HG02610 (cell line): ENCODE results near the gene PTPN21.

Source experiments
- ATAC-seq: cut with Tn5 transposase; IDR thresholded peaks from one replicate; pipeline ENCODE4 v1.9.1; 2021; ENCODE audit warnings: mild to moderate bottlenecking, moderate library complexity; ENCODE audit not compliant: unreplicated experiment

PTPN21 gene

DNA sequence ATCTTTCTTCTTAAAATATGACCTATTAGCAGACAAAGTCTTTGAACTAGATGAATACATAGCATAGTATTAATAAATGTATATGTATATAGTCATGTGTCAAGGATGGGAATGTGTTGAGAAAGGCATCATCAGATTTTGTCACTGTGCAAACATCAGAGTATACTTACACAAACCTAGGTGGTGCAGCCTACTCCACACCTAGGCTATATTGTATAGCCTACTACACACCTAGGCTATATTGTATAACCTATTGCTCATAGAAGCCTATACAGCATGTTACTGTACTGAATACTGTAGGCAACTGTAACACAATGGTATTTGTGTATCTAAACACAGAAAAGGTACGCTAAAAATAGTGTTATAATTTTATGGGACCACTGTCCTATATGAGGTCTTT lies 47.6 kb downstream of the PTPN21 start:
- ATAC-seq = no peak

DNA sequence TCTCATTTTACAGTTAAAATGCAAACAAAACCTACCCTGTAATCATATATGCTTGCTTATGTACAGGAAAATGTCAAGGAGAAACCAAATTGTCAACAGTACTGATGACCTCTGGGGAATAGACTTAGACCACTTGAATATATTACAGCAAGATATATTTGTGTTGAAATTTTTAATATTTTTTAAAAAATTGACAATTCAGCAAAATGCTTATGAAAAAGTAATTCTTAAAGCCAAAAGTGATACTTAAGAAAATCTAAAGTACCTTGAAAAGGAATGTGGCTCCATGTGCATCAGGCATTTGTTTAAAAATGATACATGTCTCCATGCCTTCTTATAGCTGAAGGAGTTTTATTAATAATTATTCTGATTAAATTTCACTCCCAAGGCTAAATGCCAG lies 49.2 kb downstream of the PTPN21 start:
- no peak for ATAC-seq

GRCh38 chr14:88504602-88505001 lies 50.2 kb downstream of the PTPN21 start:
- ATAC-seq = no peak

DNA sequence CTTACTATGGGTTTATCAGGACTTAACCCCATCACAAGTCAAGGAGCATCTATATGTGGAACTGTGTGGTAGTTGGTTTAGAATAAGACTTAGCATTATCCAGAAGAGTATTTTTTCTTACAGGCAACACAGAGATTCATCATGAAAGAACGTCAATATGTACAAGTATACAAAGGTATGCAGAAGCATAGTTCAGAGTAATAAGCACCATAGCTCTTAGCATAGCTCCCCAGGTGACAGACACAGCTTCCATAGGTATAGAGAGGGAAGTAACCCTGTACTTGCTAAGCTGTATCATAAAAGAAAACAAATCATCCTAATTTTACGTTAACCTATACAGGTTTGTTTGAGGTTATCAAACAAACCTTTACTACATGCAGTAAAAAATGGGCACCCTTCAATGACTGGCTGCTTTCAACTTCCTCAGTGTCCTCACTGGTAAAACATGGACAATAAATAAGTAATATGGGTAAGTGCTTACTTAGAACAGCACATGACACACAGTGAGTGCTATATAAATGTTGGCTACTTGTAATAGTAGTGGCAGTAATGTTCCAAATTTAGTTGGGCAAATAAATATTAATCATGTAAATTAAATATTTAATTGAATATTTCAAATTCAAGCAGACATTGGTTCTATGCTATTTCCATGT lies 50.9 kb downstream of the PTPN21 start:
- ATAC-seq = no peak

GRCh38 chr14:88502740-88503139 lies 52.1 kb downstream of the PTPN21 start:
- no peak for ATAC-seq

- no peak for ATAC-seq
Observed at GRCh38 chr14:88500611-88501010, 54.2 kb downstream of the PTPN21 start.

GRCh38 chr14:88499225-88499624 lies 55.6 kb downstream of the PTPN21 start:
- ATAC-seq = no peak

GRCh38 chr14:88496414-88496813 lies 58.4 kb downstream of the PTPN21 start:
- ATAC-seq = no peak

DNA sequence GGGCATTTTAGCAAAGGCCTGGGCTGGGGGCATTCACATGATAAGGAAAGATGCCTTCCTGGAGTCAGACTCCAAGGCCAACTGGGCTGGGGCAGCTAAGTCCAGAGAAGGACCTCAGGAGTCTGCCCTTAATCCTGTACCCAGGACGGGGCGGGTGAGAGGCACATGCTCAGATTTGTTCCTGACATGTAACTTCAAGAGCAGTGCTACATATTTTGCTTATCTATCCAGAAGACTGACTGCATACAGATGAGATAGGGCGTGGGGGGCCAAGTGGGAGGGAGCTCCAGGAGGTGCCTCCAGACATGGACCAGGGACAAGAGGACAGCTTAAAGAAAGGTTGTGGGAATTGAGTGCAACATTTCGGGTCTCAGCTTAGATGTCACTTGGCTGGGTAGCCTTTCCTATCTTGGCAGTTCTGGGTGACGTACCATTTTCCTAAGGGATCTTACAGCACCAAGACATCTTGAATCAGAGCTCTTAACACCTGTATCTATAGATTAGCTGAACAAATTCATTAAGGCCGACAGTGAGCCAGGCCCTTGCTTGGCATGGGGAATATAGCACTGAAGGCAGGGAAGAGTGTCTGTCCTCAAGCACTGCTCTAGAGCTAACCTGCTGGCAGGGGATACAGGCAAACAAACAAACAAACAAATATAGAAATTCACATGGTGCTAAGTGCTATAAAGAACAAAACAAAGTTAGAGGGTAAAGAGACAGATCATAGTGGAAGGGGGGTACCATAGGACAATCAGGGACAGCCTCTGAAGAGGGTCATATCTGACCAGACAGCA lies 61.2 kb downstream of the PTPN21 start:
- ATAC-seq = no peak

- ATAC-seq = peak; percentile 85
Observed at GRCh38 chr14:88492272-88493089, 62.3 kb downstream of the PTPN21 start.

GRCh38 chr14:88490168-88490567 lies 64.6 kb downstream of the PTPN21 start:
- no peak for ATAC-seq

- ATAC-seq = no peak
Observed at GRCh38 chr14:88488897-88489296, 65.9 kb downstream of the PTPN21 start.

GRCh38 chr14:88488081-88488480 lies 66.7 kb downstream of the PTPN21 start:
- no peak for ATAC-seq

DNA sequence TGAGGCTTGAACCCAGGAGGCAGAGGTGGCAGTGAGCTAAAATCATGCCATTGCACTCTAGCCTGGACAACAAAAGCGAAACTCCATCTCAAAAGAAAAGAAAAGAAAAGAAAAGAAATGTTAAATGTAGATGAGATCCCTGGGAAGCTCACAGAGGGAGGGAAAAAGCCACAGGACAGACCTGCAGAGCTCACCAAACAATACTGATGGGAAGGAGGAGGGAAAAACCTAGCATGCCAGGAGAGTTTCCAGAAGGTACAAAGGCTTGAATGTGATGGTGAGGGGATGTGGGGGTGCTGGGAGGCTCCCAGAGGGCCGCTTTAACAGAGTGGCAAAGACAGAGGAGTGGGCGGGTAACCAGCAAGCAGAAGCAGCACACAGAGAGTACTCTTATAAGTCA lies 72.3 kb downstream of the PTPN21 start:
- no peak for ATAC-seq

DNA sequence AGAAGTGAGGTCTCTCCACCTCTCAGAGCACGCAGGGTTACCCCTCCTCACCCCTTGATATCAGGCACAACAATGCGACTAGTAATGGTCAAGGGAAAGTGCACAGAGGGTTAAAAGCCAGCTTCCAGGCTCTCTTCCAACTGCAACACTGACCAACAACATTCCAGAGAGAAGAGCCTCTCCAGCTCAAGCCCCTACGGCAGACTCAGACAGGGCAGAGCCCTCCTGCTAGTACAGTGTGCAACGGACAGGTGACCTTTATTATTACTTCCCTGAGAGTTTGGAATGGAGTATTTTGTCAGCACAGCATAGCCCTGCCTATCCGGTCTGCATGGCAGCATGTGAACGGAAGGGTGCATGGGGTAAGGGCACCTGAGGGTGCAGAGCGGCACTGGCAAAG lies 73.0 kb downstream of the PTPN21 start:
- ATAC-seq = no peak

- no peak for ATAC-seq
Observed at GRCh38 chr14:88481059-88481458, 73.7 kb downstream of the PTPN21 start.

DNA sequence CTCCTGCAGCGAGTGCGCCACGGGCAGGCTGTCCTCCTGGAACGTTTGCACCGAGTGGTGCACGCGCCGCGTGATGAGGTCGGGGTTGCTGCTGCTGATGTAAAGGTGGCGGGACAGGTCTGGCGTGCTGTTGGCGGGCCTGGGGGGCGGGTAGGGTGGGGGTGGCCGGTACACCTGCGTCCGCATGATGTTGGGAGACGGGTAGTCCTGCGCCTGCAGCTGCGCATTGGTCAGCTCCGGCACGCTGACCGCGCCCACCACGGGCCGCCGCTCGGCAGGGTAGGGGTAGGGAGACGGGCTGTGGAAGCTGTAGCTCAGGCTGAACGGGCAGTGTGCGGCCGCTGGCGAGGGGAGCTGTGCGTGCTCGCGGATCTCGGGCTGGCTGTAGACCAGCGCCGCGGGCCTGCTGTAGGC lies 75.2 kb downstream of the PTPN21 start:
- ATAC-seq = no peak

DNA sequence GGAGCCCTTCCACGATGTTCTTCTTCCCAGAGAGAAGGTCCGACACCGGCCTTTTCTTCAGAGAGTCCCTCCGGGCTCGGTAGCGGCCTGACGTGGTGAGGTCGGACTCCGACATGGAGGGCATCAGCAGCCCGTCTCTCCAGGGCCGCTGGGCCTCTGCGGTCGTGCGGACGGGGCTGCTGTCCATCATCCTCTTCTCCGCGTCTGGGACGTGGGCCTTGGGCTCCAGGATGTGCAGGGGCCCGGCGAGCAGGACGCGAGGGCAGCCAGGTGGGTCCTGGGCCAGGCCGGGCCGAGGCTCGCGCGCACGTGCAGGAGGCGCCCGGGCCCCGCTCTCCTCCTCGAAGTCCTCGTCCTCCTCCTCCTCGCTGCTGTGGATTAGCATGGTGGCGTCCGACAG lies 75.9 kb downstream of the PTPN21 start:
- no peak for ATAC-seq

DNA sequence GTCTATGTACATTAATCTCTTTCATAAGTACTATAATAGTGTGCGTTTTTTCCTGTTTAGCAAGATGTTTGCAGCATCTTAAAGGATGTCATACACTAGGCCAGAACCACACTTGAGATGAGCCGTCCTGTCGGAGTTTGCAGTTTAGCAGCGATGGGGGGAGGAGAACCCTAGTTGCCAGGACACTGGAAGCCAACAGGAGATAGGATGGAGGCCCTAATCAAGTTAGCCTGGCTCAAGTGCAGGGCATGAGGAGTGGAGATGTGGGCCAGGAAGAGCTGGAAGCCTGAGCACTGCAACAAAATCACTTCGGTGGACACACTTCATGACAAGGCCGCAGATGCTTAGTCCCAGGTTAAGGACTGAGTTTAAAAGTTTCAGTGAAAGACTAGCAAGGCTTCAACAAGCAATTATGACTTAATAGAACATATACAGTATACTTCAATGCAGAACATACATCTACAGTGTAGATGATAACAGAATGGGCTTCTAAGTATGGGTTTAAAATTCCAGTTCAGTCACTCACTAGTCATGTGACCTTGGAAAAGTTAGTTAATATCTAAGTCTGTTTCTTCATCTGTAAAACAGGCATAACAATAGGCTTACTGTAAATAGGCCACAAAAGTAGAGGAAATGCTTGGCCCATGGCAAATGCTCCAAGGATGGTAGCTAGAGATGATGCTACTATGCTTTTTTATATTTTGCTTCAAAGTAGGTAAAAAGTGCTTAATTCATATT lies 77.1 kb downstream of the PTPN21 start:
- ATAC-seq = no peak

DNA sequence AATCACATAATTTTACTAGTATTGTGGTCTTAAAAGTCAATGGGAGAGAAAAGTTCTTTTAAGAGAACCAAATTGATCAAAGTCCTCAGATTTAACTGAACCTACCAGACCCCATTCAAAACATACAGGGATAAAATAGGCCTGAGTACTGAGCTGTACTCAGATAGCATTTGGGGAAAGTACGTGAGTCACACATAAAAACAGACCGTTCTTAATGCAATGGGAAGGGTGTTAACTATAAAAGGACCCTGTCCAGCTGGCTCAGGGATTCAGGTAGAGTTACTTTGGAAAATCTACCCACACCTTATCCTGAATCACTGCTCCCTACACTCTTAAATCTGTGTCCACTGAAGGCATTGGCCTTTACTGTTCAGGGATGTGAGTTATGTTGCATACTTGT lies 78.0 kb downstream of the PTPN21 start:
- ATAC-seq = no peak

DNA sequence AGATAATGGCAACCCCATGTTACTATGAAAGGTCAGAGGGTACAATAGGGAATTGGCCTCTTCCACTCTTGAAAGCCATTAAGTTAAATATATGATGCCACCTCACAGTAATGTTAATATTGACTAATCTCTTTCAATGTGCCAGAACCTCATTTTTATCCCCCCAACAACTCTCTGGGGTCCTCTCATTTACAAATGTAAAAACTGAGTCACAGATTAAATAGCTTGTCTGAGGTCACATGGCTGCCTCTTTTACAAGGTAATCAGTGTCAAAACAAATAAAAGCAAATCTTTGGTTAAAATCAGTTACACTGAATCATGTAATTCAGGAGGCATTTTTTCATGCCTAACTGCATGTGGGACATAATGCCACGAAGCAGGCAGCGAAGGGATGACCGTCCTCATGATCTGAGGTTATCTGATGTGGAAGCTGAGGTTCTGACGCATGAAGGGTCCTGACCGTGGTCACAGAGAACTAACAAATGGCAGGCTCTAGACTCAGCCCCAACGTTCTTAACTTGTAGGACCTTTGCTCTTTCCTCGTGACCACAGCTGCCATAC lies 78.5 kb downstream of the PTPN21 start:
- ATAC-seq = no peak
